K562 treated with DMSO at 1 percent for 24 hours (cell line): Measurements from ENCODE around the gene GPC1. TPM values are rescaled to one million over a fixed set of nuclear protein-coding genes. Genes with fewer than 3 reads are reported as not detected.

Experiments
- total RNA-seq: library from RNA; unstranded; fragments of 300-600 nt; gene quantifications from 2 replicates; pipeline ENCODE4 v1.2.3, GENCODE V29; 2022; ENCODE audit warnings: low read depth; ENCODE audit not compliant: insufficient read depth

The GPC1 gene, protein sequence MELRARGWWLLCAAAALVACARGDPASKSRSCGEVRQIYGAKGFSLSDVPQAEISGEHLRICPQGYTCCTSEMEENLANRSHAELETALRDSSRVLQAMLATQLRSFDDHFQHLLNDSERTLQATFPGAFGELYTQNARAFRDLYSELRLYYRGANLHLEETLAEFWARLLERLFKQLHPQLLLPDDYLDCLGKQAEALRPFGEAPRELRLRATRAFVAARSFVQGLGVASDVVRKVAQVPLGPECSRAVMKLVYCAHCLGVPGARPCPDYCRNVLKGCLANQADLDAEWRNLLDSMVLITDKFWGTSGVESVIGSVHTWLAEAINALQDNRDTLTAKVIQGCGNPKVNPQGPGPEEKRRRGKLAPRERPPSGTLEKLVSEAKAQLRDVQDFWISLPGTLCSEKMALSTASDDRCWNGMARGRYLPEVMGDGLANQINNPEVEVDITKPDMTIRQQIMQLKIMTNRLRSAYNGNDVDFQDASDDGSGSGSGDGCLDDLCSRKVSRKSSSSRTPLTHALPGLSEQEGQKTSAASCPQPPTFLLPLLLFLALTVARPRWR
- 1.2 and 1.3 TPM in 2 replicates for total RNA-seq

DNA sequence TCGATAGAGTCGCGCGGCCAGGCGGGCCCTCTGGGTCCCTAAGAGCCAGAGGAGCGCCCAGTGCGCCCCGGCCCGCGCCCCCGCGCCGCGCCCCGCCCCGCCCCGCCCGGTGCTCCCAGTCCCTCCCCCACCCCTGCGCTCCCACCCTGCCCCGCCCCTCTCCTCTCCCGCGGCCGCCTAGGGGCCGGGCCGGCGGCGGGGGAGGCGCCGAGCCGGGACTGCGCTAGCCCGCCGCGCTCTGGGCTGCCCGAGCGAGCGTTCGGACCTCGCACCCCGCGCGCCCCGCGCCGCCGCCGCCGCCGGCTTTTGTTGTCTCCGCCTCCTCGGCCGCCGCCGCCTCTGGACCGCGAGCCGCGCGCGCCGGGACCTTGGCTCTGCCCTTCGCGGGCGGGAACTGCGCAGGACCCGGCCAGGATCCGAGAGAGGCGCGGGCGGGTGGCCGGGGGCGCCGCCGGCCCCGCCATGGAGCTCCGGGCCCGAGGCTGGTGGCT lies at the start of gene GPC1:
Gene GPC1 (plus strand): TSS at position 207 of the 491 bp plus-strand sequence. CDS start 256 bp downstream, at position 463.

Other genes with a start within 250 kb of the GPC1 start
- 8.7 and 9.5 TPM in 2 replicates for gene ANKMY1, start 122.3 kb downstream of the GPC1 start, total RNA-seq
- gene DUSP28, start 124.7 kb downstream of the GPC1 start, total RNA-seq, result 5.1 and 6.0 TPM in 2 replicates
- 45.1 and 52.6 TPM in 2 replicates for gene RNPEPL1, start 132.8 kb downstream of the GPC1 start, total RNA-seq
- 18.2 and 18.6 TPM in 2 replicates for gene CAPN10, start 151.1 kb downstream of the GPC1 start, total RNA-seq
- 2.3 and 4.0 TPM in 2 replicates for gene GPR35, start 189.8 kb downstream of the GPC1 start, total RNA-seq
- not detected in 2 replicates for gene AQP12B, start 247.2 kb downstream of the GPC1 start, total RNA-seq